HepG2 (cell line): ENCODE results near the gene ZNF512B. TPM values are rescaled to one million over a fixed set of nuclear protein-coding genes. Genes with fewer than 3 reads are reported as not detected.
A peak's percentile ranks its signal among the peaks of the same experiment; 100 is the strongest.

Experiments used
- ATAC-seq: fragments of 200-7000 bp; cut with Tn5 transposase; 3 replicates; pipeline ENCODE4 v1.9.1; 2020; ENCODE audit warnings: mild to moderate bottlenecking, moderate library complexity
- BruUV-seq: library from RNA; stranded (reverse); fragments of 400-500 nt; replicated peaks from 2 replicates; lab custom pipeline; 2021; lab: Mats Ljungman, UMichigan
- CTCF ChIA-PET: fragments of 300-600 bp; formaldehyde crosslinking; extraction: SDS; loops from one replicate; lab custom pipeline; 2021; ENCODE audit warnings: low total read pairs, inconsistent platforms, low intra/inter-chr PET ratio; lab: Yijun Ruan, JAX
- POLR2A ChIA-PET: fragments of 350-600 bp; sonication (Branson Sonifier 250); formaldehyde crosslinking; loops from one replicate; lab custom pipeline; 2020; ENCODE audit warnings: antibody characterized with exemption, inconsistent platforms; lab: Yijun Ruan, JAX
- DNase-seq: peaks from one replicate; pipeline ENCODE4 v3.0.0-alpha.2; 2015; ENCODE audit warnings: low spot score
- FAIRE-seq: peaks from 3 replicates; lab custom pipeline; 2011; peaks lifted over from hg19 to GRCh38; lab: Jason Lieb, UNC
- H2AFZ ChIP-seq: one replicate; pipeline ENCODE4 v1.6.1; 2011; ENCODE audit warnings: low read length, inconsistent platforms
- H3K27ac ChIP-seq: fragments of 300-600 bp; 3 replicates; pipeline ENCODE4 v1.8.0; 2011; ENCODE audit warnings: mixed run types, mild to moderate bottlenecking, mixed read lengths, low read length, inconsistent platforms; ENCODE audit not compliant: insufficient read depth; ENCODE audit errors: extremely low read length
- H3K27me3 ChIP-seq, 2 experiments: fragments of 200-600 bp in 1 of 2; 2 replicates in 1 of 2; 3 replicates in 1 of 2; pipeline versions ENCODE4 v1.6.0 to v1.8.0; 2011; ENCODE audit warnings: low read length in 2 of 2, mild to moderate bottlenecking in 2 of 2, moderate library complexity in 2 of 2, inconsistent platforms in 1 of 2; ENCODE audit not compliant: insufficient read depth in 2 of 2, control insufficient read depth in 1 of 2
- H3K36me3 ChIP-seq, 2 experiments: fragments of 200-600 bp in 1 of 2; replicated peaks in 1 of 2; 2 replicates in 1 of 2; 3 replicates in 1 of 2; pipeline versions ENCODE4 v1.5.1 to v1.8.0; 2011; ENCODE audit warnings: low read length in 2 of 2, inconsistent platforms in 1 of 2; ENCODE audit not compliant: insufficient read depth in 2 of 2, control insufficient read depth in 1 of 2
- H3K4me1 ChIP-seq: 2 replicates; pipeline ENCODE4 v1.5.1; 2012; ENCODE audit warnings: low read length, inconsistent platforms; ENCODE audit not compliant: insufficient read depth
- H3K4me2 ChIP-seq: 2 replicates; pipeline ENCODE4 v1.6.0; 2011; ENCODE audit warnings: low read depth, low read length, inconsistent platforms
- H3K4me3 ChIP-seq, 3 experiments: fragments of 200-600 bp in 1 of 3; sonication (generic), shearing (Covaris generic) in 1 of 3; replicated peaks in 1 of 3; 2 replicates each; pipeline ENCODE4 v1.5.1; 2011 to 2016; ENCODE audit warnings: low read length in 3 of 3, inconsistent platforms in 2 of 3, low read depth in 2 of 3, mild to moderate bottlenecking in 2 of 3, control low read depth in 1 of 3, mixed read lengths in 1 of 3; ENCODE audit not compliant: insufficient read depth in 1 of 3
- H3K79me2 ChIP-seq: one replicate; pipeline ENCODE4 v1.6.1; 2011; ENCODE audit warnings: low read length, inconsistent platforms; ENCODE audit not compliant: insufficient read depth
- H3K9ac ChIP-seq: 2 replicates; pipeline ENCODE4 v1.6.0; 2011; ENCODE audit warnings: mild to moderate bottlenecking, low read depth, low read length, inconsistent platforms; ENCODE audit not compliant: insufficient read depth
- H3K9me3 ChIP-seq: 2 replicates; pipeline ENCODE4 v1.5.1; 2012; ENCODE audit warnings: mild to moderate bottlenecking, low read length
- H4K20me1 ChIP-seq: 2 replicates; pipeline ENCODE4 v1.6.0; 2011; ENCODE audit warnings: inconsistent platforms, mild to moderate bottlenecking, low read length, moderate library complexity; ENCODE audit not compliant: insufficient read depth
- AGO2 ChIP-seq: fragments of 200-400 bp; formaldehyde crosslinking; optimal IDR thresholded peaks from 2 replicates; pipeline ENCODE3; 2017; ENCODE audit warnings: mild to moderate bottlenecking, low read depth, low read length, moderate library complexity
- GABPB1 ChIP-seq: IDR thresholded peaks from 2 replicates; pipeline ENCODE4 v1.6.1; 2016; ENCODE audit warnings: mild to moderate bottlenecking, missing genetic modification reagents, moderate library complexity, missing compliant biosample characterization
- KDM5B ChIP-seq: sonication (generic); formaldehyde crosslinking; IDR thresholded peaks from 2 replicates; pipeline ENCODE4 v1.4.0; 2020; ENCODE audit warnings: missing genetic modification reagents, mild to moderate bottlenecking, borderline replicate concordance
- MAFG ChIP-seq: sonication (generic); formaldehyde crosslinking; IDR thresholded peaks from 2 replicates; pipeline ENCODE4 v1.5.1; 2020; ENCODE audit warnings: mild to moderate bottlenecking, missing genetic modification reagents
- NFRKB ChIP-seq: fragments of 450-650 bp; IDR thresholded peaks from 2 replicates; pipeline ENCODE4 v1.6.1; 2017
- PAWR ChIP-seq: sonication (generic); formaldehyde crosslinking; IDR thresholded peaks from 2 replicates; pipeline ENCODE4 v1.4.0; 2020; ENCODE audit warnings: missing genetic modification reagents, mild to moderate bottlenecking, borderline replicate concordance
- RBFOX2 ChIP-seq: fragments of 200-400 bp; formaldehyde crosslinking; IDR thresholded peaks from 2 replicates; pipeline ENCODE4 v1.6.1; 2017; ENCODE audit warnings: low read depth, mild to moderate bottlenecking, low read length
- SRSF9 ChIP-seq: fragments of 200-400 bp; formaldehyde crosslinking; IDR thresholded peaks from 2 replicates; pipeline ENCODE4 v1.6.1; 2018; ENCODE audit warnings: borderline replicate concordance, mild to moderate bottlenecking, low read depth, low read length; ENCODE audit not compliant: insufficient read depth, poor library complexity, severe bottlenecking
- ZNF563 ChIP-seq: sonication (generic); formaldehyde crosslinking; IDR thresholded peaks from 2 replicates; pipeline ENCODE4 v1.8.0; 2022; ENCODE audit warnings: mild to moderate bottlenecking, moderate library complexity, missing genetic modification reagents
- ZNF782 ChIP-seq: sonication (generic); formaldehyde crosslinking; IDR thresholded peaks from 2 replicates; pipeline ENCODE4 v1.4.0; 2020; ENCODE audit warnings: missing genetic modification reagents, mild to moderate bottlenecking, borderline replicate concordance
- ZZZ3 ChIP-seq: sonication (generic); formaldehyde crosslinking; IDR thresholded peaks from 2 replicates; pipeline ENCODE4 v1.4.0; 2020; ENCODE audit warnings: missing genetic modification reagents, mild to moderate bottlenecking, borderline replicate concordance
- whole genome bisulfite sequencing: methylation state at CpG from one replicate; pipeline ENCODE4 v1.1.6; 2017; ENCODE audit warnings: low lambda C conversion rate; 5-methylcytosine and 5-hydroxymethylcytosine counted together
- in situ Hi-C: cut with HindIII; loops from 2 replicates; pipeline ENCODE4 v1.10.0; 2017; ENCODE audit warnings: low pct_unique_long_range_greater_than_20kb; ENCODE audit not compliant: extremely low pct_ligation_motif_present
- intact Hi-C: fragments of 100-400 bp; cut with micrococcal nuclease; formaldehyde crosslinking; loops from one replicate; pipeline ENCODE4 v1.10.0; 2022; ENCODE audit not compliant: unreplicated experiment
- polyA plus RNA-seq, 8 experiments: library from polyadenylated mRNA; depleted of rRNA in 3 of 8; stranded (reverse) in 7 of 8; unstranded in 1 of 8; fragments of >200 nt; fragmentation: Illumina TruSeq in 4 of 8; extraction: Trizol in 4 of 8; gene quantifications; 2 replicates each; pipeline versions ENCODE4 v1.2.1 to v1.2.3, GENCODE V29; 2011 to 2016; ENCODE audit warnings: low read depth in 4 of 8, missing spikeins in 1 of 8, mixed read lengths in 1 of 8; ENCODE audit not compliant: insufficient read depth in 1 of 8
- total RNA-seq, 5 experiments: library from RNA; depleted of rRNA; stranded (reverse); fragments of >200 nt; fragmentation: Illumina TruSeq; extraction: Trizol; gene quantifications; 2 replicates each; pipeline ENCODE4 v1.2.3, GENCODE V29; 2016; ENCODE audit warnings: low read depth in 1 of 5
- TF ChIP-seq, protein P1 (sequence below): sonication (generic); formaldehyde crosslinking; IDR thresholded peaks from 2 replicates; pipeline ENCODE4 v1.4.0; 2020; ENCODE audit warnings: missing genetic modification reagents
- TF ChIP-seq, protein P2 (sequence below): sonication (generic); formaldehyde crosslinking; IDR thresholded peaks from 2 replicates; pipeline ENCODE4 v1.5.1; 2020; ENCODE audit warnings: missing genetic modification reagents, mild to moderate bottlenecking, borderline replicate concordance
- TF ChIP-seq, protein P3 (sequence below): sonication (generic); formaldehyde crosslinking; IDR thresholded peaks from 2 replicates; pipeline ENCODE4 v1.4.0; 2020; ENCODE audit warnings: missing genetic modification reagents

Gene ZNF512B
- total and polyA plus RNA-seq, 2 of the 13 experiments (the other 11 are each of a cell fraction or from before 2014, with no cell fraction given) = 11.5 to 30.6 TPM

DNA sequence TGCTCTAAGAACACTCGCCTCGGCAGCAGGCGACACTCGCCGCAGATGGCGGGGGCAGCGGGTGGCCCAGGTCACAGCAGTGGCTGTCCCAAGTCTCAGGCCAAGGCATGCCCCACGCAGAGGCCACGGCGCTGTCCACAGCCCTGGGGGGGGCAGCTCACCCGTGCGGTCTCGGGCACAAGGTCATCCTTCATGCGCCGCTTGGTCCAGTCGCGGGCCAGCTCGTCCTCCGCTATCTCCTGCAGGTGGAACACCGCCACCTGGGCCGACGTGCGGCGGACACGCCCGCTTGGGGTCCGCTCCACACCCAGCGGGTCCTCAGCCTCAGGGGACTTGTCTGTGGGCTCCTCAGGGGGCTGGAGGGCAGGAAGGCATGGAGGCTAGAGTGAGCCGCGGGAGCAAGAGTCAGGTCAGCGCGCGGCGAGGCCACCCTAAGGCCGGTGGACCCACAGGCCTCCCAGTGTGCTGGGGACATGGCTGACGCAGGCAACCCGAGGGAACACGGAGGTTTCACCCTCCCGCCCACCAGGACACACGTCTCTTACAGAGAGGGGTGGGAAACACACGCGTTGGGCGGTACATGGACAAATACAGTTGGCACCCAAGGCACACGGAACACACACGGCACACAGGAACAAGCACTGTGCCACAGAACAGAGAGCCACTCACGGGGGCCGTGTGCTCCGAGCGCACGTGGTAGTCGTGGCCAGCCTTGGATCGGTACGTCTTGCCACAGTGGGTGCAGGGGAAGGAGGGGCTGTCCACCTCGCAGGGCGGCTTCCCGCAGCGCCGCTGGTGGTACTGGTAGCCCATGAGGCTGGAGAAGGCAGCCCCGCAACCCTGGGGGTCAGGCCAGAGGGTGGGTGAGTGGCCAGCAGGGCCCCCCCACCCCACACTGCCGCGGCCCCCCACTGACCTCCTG is 7.0 kb downstream of the ZNF512B start:
- BruUV-seq = no TSS peak
- Histone ChIP-seq H3K4me2 (no peak overlapping the region), H3K4me3 (no peak overlapping the region), H3K9ac (no peak overlapping the region), H3K9me3 (no peaks in the 10 kb centered on the region), H3K79me2 (no peaks in the 10 kb centered on the region), H4K20me1 (no peaks in the 10 kb centered on the region; the same call in 1 of the 2 replicates), H2AFZ (no peak overlapping the region), H3K36me3 (peaks cover 57 to 63% of the 10 kb centered on the region in 2 experiments), H3K27me3 (no peaks in the 10 kb centered on the region), H3K4me1 (peaks cover 19% of the 10 kb centered on the region), H3K27ac (no peak overlapping the region)
- 97% methylated on average over 58 of the region's 61 CpGs for WGBS
- DNase-seq (no peak), ATAC-seq (no peak), FAIRE-seq (no peak)
- ChIA-PET CTCF (no interaction called here), POLR2A (no interaction called here)
- in situ Hi-C loops = no loop called here
- TF ChIP-seq ZNF782 (CRISPR knock-in tag) = 0 out of 2 replicates have a peak, but pooled peaks have one; percentile 44
- TF ChIP-seq, protein P1, sequence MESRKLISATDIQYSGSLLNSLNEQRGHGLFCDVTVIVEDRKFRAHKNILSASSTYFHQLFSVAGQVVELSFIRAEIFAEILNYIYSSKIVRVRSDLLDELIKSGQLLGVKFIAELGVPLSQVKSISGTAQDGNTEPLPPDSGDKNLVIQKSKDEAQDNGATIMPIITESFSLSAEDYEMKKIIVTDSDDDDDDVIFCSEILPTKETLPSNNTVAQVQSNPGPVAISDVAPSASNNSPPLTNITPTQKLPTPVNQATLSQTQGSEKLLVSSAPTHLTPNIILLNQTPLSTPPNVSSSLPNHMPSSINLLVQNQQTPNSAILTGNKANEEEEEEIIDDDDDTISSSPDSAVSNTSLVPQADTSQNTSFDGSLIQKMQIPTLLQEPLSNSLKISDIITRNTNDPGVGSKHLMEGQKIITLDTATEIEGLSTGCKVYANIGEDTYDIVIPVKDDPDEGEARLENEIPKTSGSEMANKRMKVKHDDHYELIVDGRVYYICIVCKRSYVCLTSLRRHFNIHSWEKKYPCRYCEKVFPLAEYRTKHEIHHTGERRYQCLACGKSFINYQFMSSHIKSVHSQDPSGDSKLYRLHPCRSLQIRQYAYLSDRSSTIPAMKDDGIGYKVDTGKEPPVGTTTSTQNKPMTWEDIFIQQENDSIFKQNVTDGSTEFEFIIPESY (CRISPR knock-in tag) = peak; percentile 39
- peak; percentile 39 for TF ChIP-seq AGO2
- TF ChIP-seq SRSF9 = no peak
- TF ChIP-seq PAWR (CRISPR knock-in tag) = no peak
- peak; percentile 62 for TF ChIP-seq RBFOX2
- 0 out of 2 replicates have a peak, but pooled peaks have one; percentile 27 for TF ChIP-seq MAFG
- no peak for TF ChIP-seq NFRKB
- TF ChIP-seq KDM5B (CRISPR knock-in tag) = 0 out of 2 replicates have a peak, but pooled peaks have one; percentile 10
- TF ChIP-seq, protein P2, sequence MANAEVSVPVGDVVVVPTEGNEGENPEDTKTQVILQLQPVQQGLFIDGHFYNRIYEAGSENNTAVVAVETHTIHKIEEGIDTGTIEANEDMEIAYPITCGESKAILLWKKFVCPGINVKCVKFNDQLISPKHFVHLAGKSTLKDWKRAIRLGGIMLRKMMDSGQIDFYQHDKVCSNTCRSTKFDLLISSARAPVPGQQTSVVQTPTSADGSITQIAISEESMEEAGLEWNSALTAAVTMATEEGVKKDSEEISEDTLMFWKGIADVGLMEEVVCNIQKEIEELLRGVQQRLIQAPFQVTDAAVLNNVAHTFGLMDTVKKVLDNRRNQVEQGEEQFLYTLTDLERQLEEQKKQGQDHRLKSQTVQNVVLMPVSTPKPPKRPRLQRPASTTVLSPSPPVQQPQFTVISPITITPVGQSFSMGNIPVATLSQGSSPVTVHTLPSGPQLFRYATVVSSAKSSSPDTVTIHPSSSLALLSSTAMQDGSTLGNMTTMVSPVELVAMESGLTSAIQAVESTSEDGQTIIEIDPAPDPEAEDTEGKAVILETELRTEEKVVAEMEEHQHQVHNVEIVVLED (CRISPR knock-in tag) = no peak
- TF ChIP-seq ZZZ3 (CRISPR knock-in tag) = 0 out of 2 replicates have a peak, but pooled peaks have one; percentile 25
- 0 out of 2 replicates have a peak, but pooled peaks have one; percentile 22 for TF ChIP-seq ZNF563 (CRISPR knock-in tag)
- TF ChIP-seq GABPB1 (CRISPR knock-in tag) = peak; percentile 3; the same call in 1 of the 2 replicates
- TF ChIP-seq, protein P3, sequence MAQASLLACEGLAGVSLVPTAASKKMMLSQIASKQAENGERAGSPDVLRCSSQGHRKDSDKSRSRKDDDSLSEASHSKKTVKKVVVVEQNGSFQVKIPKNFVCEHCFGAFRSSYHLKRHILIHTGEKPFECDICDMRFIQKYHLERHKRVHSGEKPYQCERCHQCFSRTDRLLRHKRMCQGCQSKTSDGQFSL (CRISPR knock-in tag) = 0 out of 2 replicates have a peak, but pooled peaks have one; percentile 48
- intact Hi-C loops = loop anchor here (10.0 kb wide), 1 partner anchor 1598 kb away; the partner anchor contains the start of gene LAMA5
